Erythroblast (primary cell): ENCODE measurements around the gene WDFY3.
A peak's percentile ranks its signal among the peaks of the same experiment; 100 is the strongest.

Experiments used
- DNase-seq, 2 experiments: peaks; one replicate each; lab custom pipeline; 2025; lab: John Stamatoyannopoulos, UW
- GATA1 ChIP-seq: IDR thresholded peaks from 2 replicates; pipeline ENCODE4 v1.6.1; 2011; ENCODE audit warnings: low read depth, mild to moderate bottlenecking, control low read depth, low read length, moderate library complexity
- POLR2A ChIP-seq: IDR thresholded peaks from 2 replicates; pipeline ENCODE4 v1.6.1; 2011; ENCODE audit warnings: mild to moderate bottlenecking, low read length

WDFY3 gene

GRCh38 chr4:84914686-84915395 is 51.6 kb downstream of the WDFY3 start:
- DNase-seq: no peak
- TF ChIP-seq GATA1 (no peak), POLR2A (no peak)

- TF ChIP-seq GATA1 (no peak), POLR2A (no peak)
- DNase-seq: no peak
These were observed 53.3 kb downstream of the WDFY3 start for GRCh38 chr4:84913176-84913575.

- no peak for DNase-seq
- TF ChIP-seq GATA1 (no peak), POLR2A (no peak)
These were observed 53.7 kb downstream of the WDFY3 start for GRCh38 chr4:84912741-84913140.

GRCh38 chr4:84908876-84909275 is 57.6 kb downstream of the WDFY3 start:
- TF ChIP-seq POLR2A (no peak), GATA1 (no peak)

GRCh38 chr4:84907145-84907544 is 59.3 kb downstream of the WDFY3 start:
- DNase-seq: no peak
- TF ChIP-seq GATA1 (no peak), POLR2A (no peak)

More at GRCh38 chr4:84908876-84909275, 57.6 kb downstream of the WDFY3 start:
- no peak for DNase-seq

GRCh38 chr4:84905646-84906045 is 60.8 kb downstream of the WDFY3 start:
- TF ChIP-seq GATA1 (no peak), POLR2A (no peak)
- no peak for DNase-seq

GRCh38 chr4:84901740-84902281 is 64.7 kb downstream of the WDFY3 start:
- DNase-seq: no peak
- TF ChIP-seq GATA1: no peak
- TF ChIP-seq POLR2A: no peak

- no peak for DNase-seq
- no peak for TF ChIP-seq GATA1
- no peak for TF ChIP-seq POLR2A
These were observed 65.3 kb downstream of the WDFY3 start for GRCh38 chr4:84901173-84901572.

- no peak for DNase-seq
- TF ChIP-seq POLR2A (no peak), GATA1 (no peak)
These were observed 66.9 kb downstream of the WDFY3 start for GRCh38 chr4:84899616-84900015.

- TF ChIP-seq GATA1: no peak
- no peak for TF ChIP-seq POLR2A
- DNase-seq: no peak
These were observed 69.0 kb downstream of the WDFY3 start for GRCh38 chr4:84897516-84897915.

- TF ChIP-seq GATA1: no peak
- TF ChIP-seq POLR2A: no peak
- DNase-seq: no peak
These were observed 71.2 kb downstream of the WDFY3 start for GRCh38 chr4:84895283-84895682.

GRCh38 chr4:84894621-84895020 is 71.9 kb downstream of the WDFY3 start:
- TF ChIP-seq GATA1 (no peak), POLR2A (no peak)
- DNase-seq: no peak

- TF ChIP-seq POLR2A: no peak
- TF ChIP-seq GATA1: no peak
- DNase-seq: no peak
These were observed 73.5 kb downstream of the WDFY3 start for GRCh38 chr4:84892950-84893349.

GRCh38 chr4:84887824-84888223 is 78.7 kb downstream of the WDFY3 start:
- peak; percentile 55 to 60 for DNase-seq
- no peak for TF ChIP-seq GATA1
- TF ChIP-seq POLR2A: no peak

- TF ChIP-seq POLR2A (no peak), GATA1 (no peak)
- no peak for DNase-seq
These were observed 86.8 kb downstream of the WDFY3 start for GRCh38 chr4:84879651-84880200.
